NT2/D1 (cell line): Measurements from ENCODE around the gene APOOL.

Experiments
- SUZ12 ChIP-seq: IDR thresholded peaks from 2 replicates; pipeline ENCODE4 v1.6.1; 2011; ENCODE audit not compliant: insufficient read length, insufficient read depth; ENCODE audit errors: extremely low read depth
- YY1 ChIP-seq: IDR thresholded peaks from 2 replicates; pipeline ENCODE4 v1.6.1; 2011; ENCODE audit not compliant: insufficient read length, insufficient read depth
- ZNF274 ChIP-seq: IDR thresholded peaks from 2 replicates; pipeline ENCODE4 v1.6.1; 2011; ENCODE audit warnings: mild to moderate bottlenecking, low read depth, low read length

DNA sequence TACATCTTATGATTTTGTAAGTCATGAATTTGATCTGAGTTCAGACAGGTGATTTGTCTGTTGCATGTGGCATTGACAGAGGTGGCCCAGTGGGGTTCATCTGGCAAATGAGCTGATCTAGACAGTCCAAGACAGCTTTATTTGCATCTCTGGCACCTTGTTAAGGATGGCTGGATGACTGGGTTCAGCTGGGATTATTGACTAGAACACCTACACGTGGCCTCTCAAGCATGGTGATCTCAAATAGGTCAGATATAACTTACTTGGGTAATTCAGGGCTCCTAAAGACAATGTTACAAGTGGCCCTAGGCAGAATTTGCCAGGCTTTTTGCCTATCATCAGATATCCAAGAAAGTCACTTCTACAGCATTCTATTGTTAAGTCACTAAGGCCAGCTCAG, 48.0 kb downstream of the APOOL start:
- TF ChIP-seq YY1 (no peak), SUZ12 (no peak), ZNF274 (no peak)
